ENCODE data around the gene BACE1.
"Not testable (repeated sequence)": the region's sequence is repeated elsewhere in the genome, so short reads cannot be mapped to it uniquely, and the experiment has no call there.

The BACE1 gene

GRCh38 chr11:117316197-117316961 lies at the start of gene BACE1:
TSS of gene BACE1 (minus strand) at chr11:117316256. CDS start at chr11:117315795, 461 bp downstream.
- peak; percentile 95 for DNase-seq

GRCh38 chr11:117361432-117361831 lies 45.4 kb upstream of the BACE1 start:
- DNase-seq, result no peak

- no peak for DNase-seq
Observed at GRCh38 chr11:117356126-117356890, 40.3 kb upstream of the BACE1 start.

GRCh38 chr11:117354550-117354949 lies 38.5 kb upstream of the BACE1 start:
- DNase-seq, result no peak

- DNase-seq, result no peak
Observed at GRCh38 chr11:117345039-117345438, 29.0 kb upstream of the BACE1 start.

- peak; percentile 63 for DNase-seq
Observed at GRCh38 chr11:117337076-117337475, 21.0 kb upstream of the BACE1 start.

GRCh38 chr11:117335399-117335798 lies 19.3 kb upstream of the BACE1 start:
- DNase-seq, result no peak

- DNase-seq, result no peak
Observed at GRCh38 chr11:117334896-117335295, 18.8 kb upstream of the BACE1 start.

GRCh38 chr11:117333917-117334316 lies 17.9 kb upstream of the BACE1 start:
- DNase-seq, result no peak

- no peak for DNase-seq
Observed at GRCh38 chr11:117332843-117333242, 16.8 kb upstream of the BACE1 start.

GRCh38 chr11:117328375-117329010 lies 12.4 kb upstream of the BACE1 start:
- DNase-seq, result no peak

- DNase-seq, result peak; percentile 97
Observed at GRCh38 chr11:117327567-117328374, 11.7 kb upstream of the BACE1 start, which contains the start of gene CEP164. TSS of gene CEP164 (plus strand) at chr11:117327854. CDS start at chr11:117338587, 10,733 bp downstream.

- DNase-seq, result not testable (repeated sequence)
Observed at GRCh38 chr11:117327255-117327566, 11.2 kb upstream of the BACE1 start.

- DNase-seq, result no peak
Observed at GRCh38 chr11:117319214-117319840, 3.3 kb upstream of the BACE1 start.

GRCh38 chr11:117318738-117319137 lies 2.7 kb upstream of the BACE1 start:
- no peak for DNase-seq

- DNase-seq, result peak; percentile 26
Observed at GRCh38 chr11:117315285-117316196, 515 bp downstream of the BACE1 start.

- no peak for DNase-seq
Observed at GRCh38 chr11:117314840-117315239, 1.2 kb downstream of the BACE1 start.

GRCh38 chr11:117313828-117314768 lies 2.0 kb downstream of the BACE1 start:
- DNase-seq, result no peak

- DNase-seq, result no peak
Observed at GRCh38 chr11:117313091-117313490, 3.0 kb downstream of the BACE1 start.

- no peak for DNase-seq
Observed at GRCh38 chr11:117309310-117309709, 6.7 kb downstream of the BACE1 start.

Data from eye (tissue), 1 donor.